A549 treated with dexamethasone at 1 μM for 4 hours (cell line): Measurements from ENCODE around the gene EDEM1. TPM values are rescaled to one million over a fixed set of nuclear protein-coding genes. Genes with fewer than 3 reads are reported as not detected.

Experiments
- total RNA-seq: library from RNA; stranded (reverse); fragments of 200-300 nt; extraction: Qiagen RNA extraction; gene quantifications from 5 replicates; pipeline ENCODE4 v1.2.3, GENCODE V29; 2022

EDEM1 gene
- 16.8 to 22.8 TPM (median 20.4 TPM) in 5 replicates for total RNA-seq

DNA sequence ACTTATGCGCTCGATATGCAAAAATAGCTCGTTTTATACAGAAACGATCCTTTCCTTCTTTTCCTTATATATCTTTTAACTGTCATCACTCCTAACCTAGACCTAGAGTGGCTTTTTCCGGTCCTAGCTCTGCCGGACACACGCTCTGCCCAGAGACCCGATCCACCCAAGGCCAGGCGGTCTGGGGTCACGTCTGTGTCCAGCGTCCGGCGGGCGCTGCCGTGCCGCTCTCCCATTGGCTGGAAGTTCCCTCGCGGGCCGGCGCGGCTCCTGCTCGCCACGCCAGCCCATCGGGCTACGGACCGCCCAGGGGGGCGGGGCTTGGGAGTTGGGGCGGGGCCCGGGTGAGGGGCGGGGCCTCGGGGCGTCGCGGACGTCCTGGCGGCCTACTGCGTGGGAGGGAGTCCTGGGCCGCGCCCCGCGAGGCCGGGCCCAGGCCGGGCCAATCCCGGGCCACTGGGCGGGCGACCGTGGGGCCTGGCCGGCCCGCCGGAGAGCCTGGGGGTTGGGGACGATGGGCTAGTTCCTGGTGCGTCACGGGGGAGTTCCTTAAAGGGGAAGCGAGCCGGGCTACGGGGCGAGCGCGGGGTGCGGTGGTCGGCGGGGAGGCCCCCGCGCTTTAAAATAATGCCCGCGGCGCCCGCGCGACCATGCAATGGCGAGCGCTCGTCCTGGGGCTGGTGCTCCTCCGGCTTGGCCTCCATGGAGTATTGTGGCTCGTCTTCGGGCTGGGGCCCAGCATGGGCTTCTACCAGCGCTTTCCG lies at the start of gene EDEM1:
Gene EDEM1 (plus strand): TSS at position 552 of the 764 bp plus-strand sequence. CDS start 99 bp downstream, at position 651.

Other genes with a start within 250 kb of the EDEM1 start
- gene BHLHE40, start 208.3 kb upstream of the EDEM1 start, total RNA-seq: 53.9 to 74.0 TPM (median 69.4 TPM) in 5 replicates
- gene ARL8B, start 65.4 kb upstream of the EDEM1 start, total RNA-seq: 57.8 to 74.8 TPM (median 66.0 TPM) in 5 replicates